Body of pancreas (tissue), 4 donors: ENCODE measurements around the gene NATD1.
A peak's percentile ranks its signal among the peaks of the same experiment; 100 is the strongest.

ENCODE experiments used
- POLR2A ChIP-seq, 3 donors: fragments of 450-650 bp; IDR thresholded peaks; one replicate each; pipeline ENCODE4 v1.6.1; 2016; ENCODE audit warnings: antibody characterized with exemption in 3 of 3, mild to moderate bottlenecking in 2 of 3
- TF ChIP-seq, protein P1 (sequence below), 7 experiments: fragments of 450-650 bp in 4 of 7; fragments of 200-600 bp in 3 of 7; sonication (generic) in 3 of 7; IDR thresholded peaks; one replicate each; pipeline ENCODE4 v1.5.1; 2016 to 2019; ENCODE audit warnings: antibody characterized with exemption in 7 of 7

DNA sequence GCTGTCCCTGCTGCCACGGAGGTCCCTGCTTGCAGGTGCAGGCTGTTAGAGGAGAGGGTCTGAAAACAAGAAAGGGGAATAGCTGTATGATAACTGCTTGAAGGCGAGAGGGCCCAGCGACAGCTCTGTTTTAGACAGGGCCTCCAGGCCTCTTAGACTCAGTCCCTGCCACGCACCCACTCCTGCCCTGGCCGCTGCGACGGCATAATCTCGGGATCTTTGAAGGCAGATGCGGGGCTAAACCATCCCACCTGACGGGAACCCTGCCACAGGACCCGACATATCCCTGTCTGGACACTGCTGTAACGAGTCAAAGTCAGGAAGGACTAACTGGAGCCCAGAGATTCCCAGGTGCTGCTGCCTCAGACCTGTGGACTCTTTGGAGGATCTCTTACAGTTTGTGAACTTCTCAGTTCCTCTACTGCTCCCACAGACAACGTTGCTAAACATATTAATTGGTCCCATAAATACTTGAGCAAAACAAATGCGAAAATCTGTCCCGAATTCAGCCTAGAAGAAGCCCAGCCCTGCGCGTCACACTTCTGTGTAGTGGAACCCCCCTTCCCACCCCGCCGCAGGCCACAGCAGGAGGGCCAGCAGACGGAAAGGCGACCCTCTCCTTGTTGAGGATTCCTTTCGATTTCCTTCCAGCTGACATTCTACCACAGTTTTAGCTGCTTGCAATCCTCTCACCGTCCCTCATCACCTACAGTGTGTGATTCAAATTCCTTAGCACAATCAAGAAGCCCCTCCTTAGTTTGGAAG is 38.3 kb downstream of the NATD1 start:
- TF ChIP-seq, protein P1, sequence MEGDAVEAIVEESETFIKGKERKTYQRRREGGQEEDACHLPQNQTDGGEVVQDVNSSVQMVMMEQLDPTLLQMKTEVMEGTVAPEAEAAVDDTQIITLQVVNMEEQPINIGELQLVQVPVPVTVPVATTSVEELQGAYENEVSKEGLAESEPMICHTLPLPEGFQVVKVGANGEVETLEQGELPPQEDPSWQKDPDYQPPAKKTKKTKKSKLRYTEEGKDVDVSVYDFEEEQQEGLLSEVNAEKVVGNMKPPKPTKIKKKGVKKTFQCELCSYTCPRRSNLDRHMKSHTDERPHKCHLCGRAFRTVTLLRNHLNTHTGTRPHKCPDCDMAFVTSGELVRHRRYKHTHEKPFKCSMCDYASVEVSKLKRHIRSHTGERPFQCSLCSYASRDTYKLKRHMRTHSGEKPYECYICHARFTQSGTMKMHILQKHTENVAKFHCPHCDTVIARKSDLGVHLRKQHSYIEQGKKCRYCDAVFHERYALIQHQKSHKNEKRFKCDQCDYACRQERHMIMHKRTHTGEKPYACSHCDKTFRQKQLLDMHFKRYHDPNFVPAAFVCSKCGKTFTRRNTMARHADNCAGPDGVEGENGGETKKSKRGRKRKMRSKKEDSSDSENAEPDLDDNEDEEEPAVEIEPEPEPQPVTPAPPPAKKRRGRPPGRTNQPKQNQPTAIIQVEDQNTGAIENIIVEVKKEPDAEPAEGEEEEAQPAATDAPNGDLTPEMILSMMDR (IDR thresholded peaks at IDR 0.05): peak in 1 of 7 experiments; percentile 1
- no peak for TF ChIP-seq POLR2A (IDR thresholded peaks at IDR 0.05)
